ENCODE measurements around the gene ACVR2B. TPM values are rescaled to one million over a fixed set of nuclear protein-coding genes. Genes with fewer than 3 reads are reported as not detected.
"Not testable (repeated sequence)": the region's sequence is repeated elsewhere in the genome, so short reads cannot be mapped to it uniquely, and the experiment has no call there.

ACVR2B gene
- polyA plus RNA-seq, 1 donor from 2014 or later: 33.3 TPM

DNA sequence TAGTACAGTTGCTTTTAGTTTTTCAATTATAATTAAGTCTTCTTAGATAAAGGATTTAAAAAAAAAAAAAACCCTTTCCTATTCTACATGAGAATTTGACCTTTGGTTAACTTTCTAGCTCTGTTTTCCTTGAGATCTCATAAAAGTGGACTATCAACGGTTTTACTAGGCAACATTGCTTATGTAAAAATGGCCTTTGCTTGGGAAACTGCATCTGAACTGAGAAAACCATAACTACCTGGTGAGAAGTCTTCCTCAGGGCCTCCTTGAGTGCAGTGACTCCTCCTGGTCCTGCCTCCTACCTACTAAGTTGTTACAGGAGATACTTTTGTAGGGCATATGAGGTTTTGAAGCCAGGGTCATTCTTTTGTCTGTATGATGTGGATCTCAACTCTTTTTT is 42.1 kb upstream of the ACVR2B start:
- Histone ChIP-seq H3K27me3 (ENCODE audit: insufficient read depth, low read depth, low read length) (no peaks in the 10 kb centered on the region), H3K4me3 (ENCODE audit: low read length) (no peak overlapping the region)
- TF ChIP-seq, protein P1, sequence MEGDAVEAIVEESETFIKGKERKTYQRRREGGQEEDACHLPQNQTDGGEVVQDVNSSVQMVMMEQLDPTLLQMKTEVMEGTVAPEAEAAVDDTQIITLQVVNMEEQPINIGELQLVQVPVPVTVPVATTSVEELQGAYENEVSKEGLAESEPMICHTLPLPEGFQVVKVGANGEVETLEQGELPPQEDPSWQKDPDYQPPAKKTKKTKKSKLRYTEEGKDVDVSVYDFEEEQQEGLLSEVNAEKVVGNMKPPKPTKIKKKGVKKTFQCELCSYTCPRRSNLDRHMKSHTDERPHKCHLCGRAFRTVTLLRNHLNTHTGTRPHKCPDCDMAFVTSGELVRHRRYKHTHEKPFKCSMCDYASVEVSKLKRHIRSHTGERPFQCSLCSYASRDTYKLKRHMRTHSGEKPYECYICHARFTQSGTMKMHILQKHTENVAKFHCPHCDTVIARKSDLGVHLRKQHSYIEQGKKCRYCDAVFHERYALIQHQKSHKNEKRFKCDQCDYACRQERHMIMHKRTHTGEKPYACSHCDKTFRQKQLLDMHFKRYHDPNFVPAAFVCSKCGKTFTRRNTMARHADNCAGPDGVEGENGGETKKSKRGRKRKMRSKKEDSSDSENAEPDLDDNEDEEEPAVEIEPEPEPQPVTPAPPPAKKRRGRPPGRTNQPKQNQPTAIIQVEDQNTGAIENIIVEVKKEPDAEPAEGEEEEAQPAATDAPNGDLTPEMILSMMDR (IDR thresholded peaks at IDR 0.05; ENCODE audit: poor library complexity, severe bottlenecking): no peak
- TF ChIP-seq RAD21 (conservative IDR thresholded peaks at IDR 0.05) (no peak), SMC3 (conservative IDR thresholded peaks at IDR 0.05; ENCODE audit: poor library complexity) (no peak), POLR2AphosphoS5 (IDR thresholded peaks at IDR 0.05) (no peak), EP300 (conservative IDR thresholded peaks at IDR 0.05; ENCODE audit: poor library complexity, severe bottlenecking) (no peak), TAF1 (IDR thresholded peaks at IDR 0.05; ENCODE audit: low read depth) (no peak), MXI1 (conservative IDR thresholded peaks at IDR 0.05; ENCODE audit: poor library complexity, severe bottlenecking) (no peak), EZH2 (IDR thresholded peaks at IDR 0.05; ENCODE audit: borderline replicate concordance, insufficient read depth, low read length, poor library complexity, severe bottlenecking) (no peak)
- TF ChIP-seq, protein P2, sequence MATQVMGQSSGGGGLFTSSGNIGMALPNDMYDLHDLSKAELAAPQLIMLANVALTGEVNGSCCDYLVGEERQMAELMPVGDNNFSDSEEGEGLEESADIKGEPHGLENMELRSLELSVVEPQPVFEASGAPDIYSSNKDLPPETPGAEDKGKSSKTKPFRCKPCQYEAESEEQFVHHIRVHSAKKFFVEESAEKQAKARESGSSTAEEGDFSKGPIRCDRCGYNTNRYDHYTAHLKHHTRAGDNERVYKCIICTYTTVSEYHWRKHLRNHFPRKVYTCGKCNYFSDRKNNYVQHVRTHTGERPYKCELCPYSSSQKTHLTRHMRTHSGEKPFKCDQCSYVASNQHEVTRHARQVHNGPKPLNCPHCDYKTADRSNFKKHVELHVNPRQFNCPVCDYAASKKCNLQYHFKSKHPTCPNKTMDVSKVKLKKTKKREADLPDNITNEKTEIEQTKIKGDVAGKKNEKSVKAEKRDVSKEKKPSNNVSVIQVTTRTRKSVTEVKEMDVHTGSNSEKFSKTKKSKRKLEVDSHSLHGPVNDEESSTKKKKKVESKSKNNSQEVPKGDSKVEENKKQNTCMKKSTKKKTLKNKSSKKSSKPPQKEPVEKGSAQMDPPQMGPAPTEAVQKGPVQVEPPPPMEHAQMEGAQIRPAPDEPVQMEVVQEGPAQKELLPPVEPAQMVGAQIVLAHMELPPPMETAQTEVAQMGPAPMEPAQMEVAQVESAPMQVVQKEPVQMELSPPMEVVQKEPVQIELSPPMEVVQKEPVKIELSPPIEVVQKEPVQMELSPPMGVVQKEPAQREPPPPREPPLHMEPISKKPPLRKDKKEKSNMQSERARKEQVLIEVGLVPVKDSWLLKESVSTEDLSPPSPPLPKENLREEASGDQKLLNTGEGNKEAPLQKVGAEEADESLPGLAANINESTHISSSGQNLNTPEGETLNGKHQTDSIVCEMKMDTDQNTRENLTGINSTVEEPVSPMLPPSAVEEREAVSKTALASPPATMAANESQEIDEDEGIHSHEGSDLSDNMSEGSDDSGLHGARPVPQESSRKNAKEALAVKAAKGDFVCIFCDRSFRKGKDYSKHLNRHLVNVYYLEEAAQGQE (IDR thresholded peaks at IDR 0.05; ENCODE audit: borderline replicate concordance): no peak

DNA sequence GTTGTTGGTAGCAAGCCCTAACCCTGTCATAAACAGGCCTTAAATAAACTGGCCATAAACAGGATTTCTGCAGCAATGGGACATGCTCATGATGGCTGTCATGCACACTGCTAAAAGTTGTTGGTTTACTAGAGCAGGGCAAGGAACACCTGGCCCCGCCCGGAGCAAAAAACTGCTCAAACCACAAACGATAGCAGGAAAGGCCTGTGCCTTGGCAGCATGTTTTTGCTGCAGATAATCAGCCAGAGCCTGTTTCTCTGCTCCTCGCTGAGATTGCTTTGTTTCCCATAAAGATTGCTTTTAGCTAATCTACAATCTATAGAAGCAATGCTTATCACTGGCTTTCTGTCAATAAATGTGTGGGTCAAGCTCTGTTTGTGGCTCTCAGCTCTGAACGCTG is 32.9 kb upstream of the ACVR2B start:
- not testable (repeated sequence) for H3K79me2 ChIP-seq (replicated peaks; ENCODE audit: insufficient read depth, low read length); H2AFZ ChIP-seq (ENCODE audit: low read depth, low read length); H3F3A ChIP-seq (ENCODE audit: insufficient read depth, low read length, poor library complexity, severe bottlenecking); H3K36me3 ChIP-seq (ENCODE audit: insufficient read depth, low read length); H3K4me2 ChIP-seq (ENCODE audit: low read length); H3K27me3 ChIP-seq (ENCODE audit: insufficient read depth, low read depth, low read length); H3K27ac ChIP-seq (ENCODE audit: low read length); H3K9ac ChIP-seq (ENCODE audit: low read length); H4K20me1 ChIP-seq (ENCODE audit: insufficient read depth); H3K4me3 ChIP-seq (ENCODE audit: low read length); H3K9me2 ChIP-seq (ENCODE audit: insufficient read depth, low read length); H3K9me3 ChIP-seq (ENCODE audit: low read length)

More for the DNA sequence above, 42.1 kb upstream of the ACVR2B start:
- H3K9me3 ChIP-seq (ENCODE audit: low read length): no peaks in the 10 kb centered on the region
- no peak overlapping the region for H3K9ac ChIP-seq (ENCODE audit: low read length)
- H2AFZ ChIP-seq (ENCODE audit: low read depth, low read length): no peak overlapping the region
- no peaks in the 10 kb centered on the region for H4K20me1 ChIP-seq (ENCODE audit: insufficient read depth)
- H3K36me3 ChIP-seq (ENCODE audit: insufficient read depth, low read length): no peaks in the 10 kb centered on the region
- no peaks in the 10 kb centered on the region for H3K9me2 ChIP-seq (ENCODE audit: insufficient read depth, low read length)
- H3F3A ChIP-seq (ENCODE audit: insufficient read depth, low read length, poor library complexity, severe bottlenecking): no peaks in the 10 kb centered on the region
- no peak overlapping the region for H3K27ac ChIP-seq (ENCODE audit: low read length)
- no peaks in the 10 kb centered on the region for H3K79me2 ChIP-seq (replicated peaks; ENCODE audit: insufficient read depth, low read length)
- no peak overlapping the region for H3K4me2 ChIP-seq (ENCODE audit: low read length)
